Lower leg skin (tissue), 4 donors: ENCODE data around the gene GRIK3. TPM values are rescaled to one million over a fixed set of nuclear protein-coding genes. Genes with fewer than 3 reads are reported as not detected.
"Not testable (repeated sequence)": the region's sequence is repeated elsewhere in the genome, so short reads cannot be mapped to it uniquely, and the experiment has no call there.

Experiments
- DNase-seq, 2 donors: peaks; one replicate each; pipeline ENCODE4 v3.0.0-alpha.2; 2019; ENCODE audit warnings: low spot score in 2 of 2
- H3K4me3 ChIP-seq: fragments of 200-600 bp; sonication (generic); 2 replicates; pipeline ENCODE4 v1.5.1; 2017; ENCODE audit warnings: mild to moderate bottlenecking, low read depth; ENCODE audit not compliant: poor library complexity, severe bottlenecking
- CTCF ChIP-seq, 3 donors: fragments of 450-650 bp; IDR thresholded peaks; one replicate each; pipeline ENCODE4 v1.5.1; 2016; ENCODE audit warnings: antibody characterized with exemption in 3 of 3, mild to moderate bottlenecking in 3 of 3, moderate library complexity in 2 of 3
- POLR2A ChIP-seq, 2 donors: fragments of 450-650 bp; IDR thresholded peaks; one replicate each; pipeline ENCODE4 v1.6.1; 2016 to 2017; ENCODE audit warnings: antibody characterized with exemption in 2 of 2, mild to moderate bottlenecking in 1 of 2, moderate library complexity in 1 of 2
- WGBS, 2 donors: methylation state at CpG; one replicate each; pipeline ENCODE4 v1.1.5; 2018; 5-methylcytosine and 5-hydroxymethylcytosine counted together
- intact Hi-C: fragments of 100-400 bp; cut with DNase I; formaldehyde crosslinking; loops from one replicate; pipeline ENCODE4 v1.15.0; 2023; ENCODE audit warnings: low total_unique reads
- total RNA-seq, 4 donors: library from RNA; depleted of rRNA; stranded (reverse); fragments of >200 nt; gene quantifications; one replicate each; pipeline ENCODE4 v1.1.0, GENCODE V29; 2016

The GRIK3 gene
- total RNA-seq, 4 donors from 2014 or later: 0.04 to 0.36 (median 0.19) TPM

GRCh38 chr1:36771660-36772284 lies 262.5 kb downstream of the GRIK3 start:
- intact Hi-C loops: loop anchor here (10.0 kb wide), 1 partner anchor 437 kb away; no protein-coding TSS in a partner anchor
- no peak for TF ChIP-seq POLR2A (IDR thresholded peaks at IDR 0.05)
- no peak for DNase-seq
- WGBS, 2 donors: 6 to 9% methylated on average over 15 to 17 of the region's 17 CpGs
- H3K4me3 ChIP-seq: no peak overlapping the region

- DNase-seq: no peak
- no peak for TF ChIP-seq CTCF (IDR thresholded peaks at IDR 0.05)
- TF ChIP-seq POLR2A (IDR thresholded peaks at IDR 0.05): no peak
- H3K4me3 ChIP-seq: no peak overlapping the region
- intact Hi-C loops: loop anchor here (10.0 kb wide), 1 partner anchor 436 kb away; no protein-coding TSS in a partner anchor
- WGBS, 2 donors: 29 to 31% methylated on average over 7 of the region's 7 CpGs
These were observed 263.1 kb downstream of the GRIK3 start for GRCh38 chr1:36771240-36771639.

- intact Hi-C loops: loop anchor here (10.0 kb wide), 1 partner anchor 435 kb away; no protein-coding TSS in a partner anchor
- whole genome bisulfite sequencing, 2 donors: 48 to 50% methylated on average over 10 of the region's 10 CpGs
- no peak for TF ChIP-seq POLR2A (IDR thresholded peaks at IDR 0.05)
- TF ChIP-seq CTCF (IDR thresholded peaks at IDR 0.05): no peak
- no peak for DNase-seq
- H3K4me3 ChIP-seq: no peak overlapping the region
These were observed 264.2 kb downstream of the GRIK3 start for GRCh38 chr1:36769886-36770830.

- TF ChIP-seq POLR2A (IDR thresholded peaks at IDR 0.05) (no peak), CTCF (IDR thresholded peaks at IDR 0.05) (no peak)
- intact Hi-C loops: no loop called here
- WGBS, 2 donors: 70 to 73% methylated on average over 14 of the region's 14 CpGs
- no peak for DNase-seq
- H3K4me3 ChIP-seq: no peak overlapping the region
These were observed 265.7 kb downstream of the GRIK3 start for GRCh38 chr1:36768486-36769178.

- DNase-seq, intact Hi-C loops, H3K4me3 ChIP-seq: not testable (repeated sequence)
- WGBS, 2 donors: 95 to 97% methylated on average over 2 of the region's 4 CpGs
These were observed 266.9 kb downstream of the GRIK3 start for GRCh38 chr1:36767429-36767828.

GRCh38 chr1:36766481-36766880 lies 267.8 kb downstream of the GRIK3 start:
- H3K4me3 ChIP-seq: no peak overlapping the region
- TF ChIP-seq POLR2A (IDR thresholded peaks at IDR 0.05) (no peak), CTCF (IDR thresholded peaks at IDR 0.05) (no peak)
- intact Hi-C loops: no loop called here
- WGBS, 2 donors: 41 to 51% methylated on average over 4 of the region's 4 CpGs
- no peak for DNase-seq
